GM12878 (cell line): ENCODE results near the gene EEIG2. TPM values are rescaled to one million over a fixed set of nuclear protein-coding genes. Genes with fewer than 3 reads are reported as not detected.
A peak's percentile ranks its signal among the peaks of the same experiment; 100 is the strongest.

Experiments used
- BACH1 ChIP-seq: fragments of 450-650 bp; IDR thresholded peaks from 2 replicates; pipeline ENCODE4 v1.6.1; 2017; ENCODE audit warnings: mild to moderate bottlenecking, borderline replicate concordance
- BCL11A ChIP-seq: IDR thresholded peaks from 2 replicates; pipeline ENCODE4 v1.6.1; 2011; ENCODE audit warnings: low read depth, low read length
- BRCA1 ChIP-seq: IDR thresholded peaks from 2 replicates; pipeline ENCODE4 v1.6.1; 2011; ENCODE audit warnings: low read depth, low read length, improper control_type of control experiment
- CBFB ChIP-seq: IDR thresholded peaks from 2 replicates; pipeline ENCODE4 v1.6.1; 2016; ENCODE audit warnings: antibody characterized with exemption, low read depth
- CEBPB ChIP-seq, 2 experiments: fragments of 150-350 bp in 1 of 2; IDR thresholded peaks; 2 replicates each; pipeline ENCODE4 v1.6.1; 2012 to 2014; ENCODE audit warnings: low read depth in 2 of 2, low read length in 2 of 2, borderline replicate concordance in 1 of 2, inconsistent platforms in 1 of 2
- CHD2 ChIP-seq: IDR thresholded peaks from 2 replicates; pipeline ENCODE4 v1.6.1; 2011; ENCODE audit warnings: low read depth, low read length, improper control_type of control experiment, borderline replicate concordance
- CHD4 ChIP-seq: fragments of 200-600 bp; sonication (generic); IDR thresholded peaks from 2 replicates; pipeline ENCODE4 v1.6.1; 2016; ENCODE audit warnings: mild to moderate bottlenecking
- EGR1 ChIP-seq, 2 experiments: IDR thresholded peaks; 1 replicate in 1 of 2; 2 replicates in 1 of 2; pipeline ENCODE4 v1.6.1; 2011 to 2012; ENCODE audit warnings: low read depth in 2 of 2, low read length in 2 of 2, borderline replicate concordance in 1 of 2, mild to moderate bottlenecking in 1 of 2, moderate library complexity in 1 of 2
- EZH2 ChIP-seq: IDR thresholded peaks from 2 replicates; pipeline ENCODE4 v1.6.1; 2012; ENCODE audit warnings: low read depth, mild to moderate bottlenecking, control low read depth, inconsistent platforms, low read length, borderline replicate concordance; ENCODE audit not compliant: control insufficient read depth
- GATAD2B ChIP-seq: fragments of 450-650 bp; conservative IDR thresholded peaks from 2 replicates; pipeline ENCODE4 v1.6.1; 2017; ENCODE audit warnings: low read depth, mild to moderate bottlenecking, moderate library complexity
- IRF4 ChIP-seq: IDR thresholded peaks from 2 replicates; pipeline ENCODE4 v1.6.1; 2011; ENCODE audit warnings: low read depth, low read length
- NBN ChIP-seq: fragments of 450-650 bp; IDR thresholded peaks from 2 replicates; pipeline ENCODE4 v1.6.1; 2016
- NFIC ChIP-seq: IDR thresholded peaks from 2 replicates; pipeline ENCODE4 v1.6.1; 2012; ENCODE audit warnings: low read depth, mild to moderate bottlenecking, inconsistent platforms, low read length, moderate library complexity
- NR2C1 ChIP-seq: fragments of 450-650 bp; IDR thresholded peaks from 2 replicates; pipeline ENCODE4 v1.6.1; 2017; ENCODE audit warnings: antibody characterized with exemption, mild to moderate bottlenecking, moderate library complexity
- PML ChIP-seq: IDR thresholded peaks from 2 replicates; pipeline ENCODE4 v1.6.1; 2012; ENCODE audit warnings: low read length, inconsistent platforms
- SIN3A ChIP-seq: IDR thresholded peaks from 2 replicates; pipeline ENCODE4 v1.6.1; 2012; ENCODE audit warnings: low read depth, low read length, improper control_type of control experiment
- SREBF1 ChIP-seq: IDR thresholded peaks from 2 replicates; pipeline ENCODE4 v1.6.1; 2012; ENCODE audit warnings: mild to moderate bottlenecking, low read length
- TCF12 ChIP-seq: IDR thresholded peaks from 2 replicates; pipeline ENCODE4 v1.6.1; 2011; ENCODE audit warnings: low read depth, mild to moderate bottlenecking, low read length
- ZBED1 ChIP-seq: IDR thresholded peaks from 2 replicates; pipeline ENCODE4 v1.6.1; 2016; ENCODE audit warnings: borderline replicate concordance
- ZNF384 ChIP-seq: IDR thresholded peaks from 2 replicates; pipeline ENCODE4 v1.6.1; 2012; ENCODE audit warnings: low read depth, mild to moderate bottlenecking, low read length, improper control_type of control experiment, borderline replicate concordance
- polyA plus RNA-seq, 11 experiments: library from polyadenylated mRNA; depleted of rRNA in 4 of 11; unstranded in 6 of 11; stranded (reverse) in 5 of 11; fragments of >200 nt; fragmentation: Nextera tagmentation in 4 of 11; fragmentation: Illumina TruSeq in 1 of 11; extraction: Ambion mirVana in 4 of 11; extraction: Trizol in 1 of 11; gene quantifications; 1 replicate in 1 of 11; 2 replicates in 10 of 11; pipeline versions ENCODE4 v1.2.1 to v1.2.3, GENCODE V29; 2011 to 2016; ENCODE audit warnings: inconsistent platforms in 2 of 11, missing spikeins in 2 of 11, low read depth in 1 of 11
- total RNA-seq, 4 experiments: library from RNA; depleted of rRNA in 3 of 4; stranded (reverse); fragments of >200 nt in 3 of 4; fragmentation: Illumina TruSeq in 1 of 4; extraction: Trizol in 1 of 4; gene quantifications; 2 replicates each; pipeline versions ENCODE4 v1.2.1 to v1.2.3, GENCODE V29; 2013 to 2021
- TF ChIP-seq, protein P1 (sequence below): fragments of 450-650 bp; IDR thresholded peaks from 2 replicates; pipeline ENCODE4 v1.6.1; 2017; ENCODE audit warnings: mild to moderate bottlenecking
- TF ChIP-seq, protein P2 (sequence below): IDR thresholded peaks from 2 replicates; pipeline ENCODE4 v1.6.1; 2012; ENCODE audit warnings: low read length, inconsistent platforms
- TF ChIP-seq, protein P3 (sequence below): fragments of 450-650 bp; IDR thresholded peaks from 2 replicates; pipeline ENCODE4 v1.6.1; 2014; ENCODE audit warnings: mild to moderate bottlenecking
- TF ChIP-seq, protein P4 (sequence below): fragments of 450-650 bp; IDR thresholded peaks from 2 replicates; pipeline ENCODE4 v1.6.1; 2016; ENCODE audit warnings: mild to moderate bottlenecking
- TF ChIP-seq, protein P5 (sequence below): IDR thresholded peaks from 2 replicates; pipeline ENCODE4 v1.6.1; 2012; ENCODE audit warnings: low read depth, low read length, improper control_type of control experiment

EEIG2 gene
- total and polyA plus RNA-seq, 10 of the 15 experiments (the other 5 are each of a cell fraction or from before 2014, with no cell fraction given): 1.4 to 17.2 (median 9.8) TPM

DNA sequence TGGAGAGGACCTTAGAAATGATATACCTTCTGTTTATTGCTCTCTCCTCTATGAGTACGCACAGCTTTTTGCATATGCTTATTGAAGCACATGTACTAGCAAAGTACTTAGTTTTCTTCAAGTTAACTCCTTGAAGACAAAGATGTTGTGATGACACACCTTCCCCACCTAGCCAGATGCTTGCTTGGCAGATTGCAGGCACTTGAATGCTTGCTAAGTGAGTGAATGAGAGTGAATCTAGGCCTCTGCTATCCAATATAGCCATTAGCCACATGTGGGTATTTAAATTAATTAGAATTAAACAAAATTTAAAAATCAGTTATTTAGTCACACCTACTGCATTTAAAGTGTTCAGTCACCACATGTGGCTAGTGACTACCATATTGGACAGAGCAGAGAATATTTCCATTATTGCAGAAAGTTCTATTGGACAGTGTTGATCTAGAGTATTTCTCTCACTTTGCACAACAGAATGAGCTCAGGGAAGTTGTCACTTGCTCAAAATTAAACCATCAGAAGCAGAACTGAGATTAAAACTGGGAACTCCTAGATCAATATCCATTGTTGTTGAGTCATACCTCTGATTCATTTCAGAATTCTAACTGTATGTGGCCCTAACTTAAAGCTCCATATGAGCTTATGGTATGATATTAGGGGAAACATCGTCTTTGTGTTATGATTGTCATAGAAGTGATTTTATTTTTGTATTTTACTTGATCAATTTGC lies 8.6 kb upstream of the EEIG2 start (continued):
- TF ChIP-seq SREBF1 (no peak), NFIC (peak; percentile 99), EZH2 (0 out of 2 replicates have a peak, but pooled peaks have one; percentile 59), BACH1 (peak; percentile 95), CHD4 (no peak), IRF4 (peak; percentile 95), TCF12 (no peak), BCL11A (peak; percentile 94), NBN (peak; percentile 72), CHD2 (no peak; the same call in 1 of the 2 replicates), NR2C1 (no peak), ZBED1 (peak; percentile 86; the same call in 1 of the 2 replicates), SIN3A (no peak), GATAD2B (peak; percentile 60; the same call in 1 of the 2 replicates), EGR1 (IDR thresholded peaks at IDR 0.05; ENCODE audit: borderline replicate concordance in 1 of 2, low read depth in 2 of 2, low read length in 2 of 2) (no peak), CEBPB (IDR thresholded peaks at IDR 0.05; ENCODE audit: borderline replicate concordance in 1 of 2, low read depth in 2 of 2, low read length in 2 of 2) (0 out of 4 replicates have a peak, but pooled peaks of 1 of the 2 experiments have one; percentile 79), CBFB (no peak), ZNF384 (no peak), BRCA1 (no peak), PML (peak; percentile 83)
- TF ChIP-seq, protein P1, sequence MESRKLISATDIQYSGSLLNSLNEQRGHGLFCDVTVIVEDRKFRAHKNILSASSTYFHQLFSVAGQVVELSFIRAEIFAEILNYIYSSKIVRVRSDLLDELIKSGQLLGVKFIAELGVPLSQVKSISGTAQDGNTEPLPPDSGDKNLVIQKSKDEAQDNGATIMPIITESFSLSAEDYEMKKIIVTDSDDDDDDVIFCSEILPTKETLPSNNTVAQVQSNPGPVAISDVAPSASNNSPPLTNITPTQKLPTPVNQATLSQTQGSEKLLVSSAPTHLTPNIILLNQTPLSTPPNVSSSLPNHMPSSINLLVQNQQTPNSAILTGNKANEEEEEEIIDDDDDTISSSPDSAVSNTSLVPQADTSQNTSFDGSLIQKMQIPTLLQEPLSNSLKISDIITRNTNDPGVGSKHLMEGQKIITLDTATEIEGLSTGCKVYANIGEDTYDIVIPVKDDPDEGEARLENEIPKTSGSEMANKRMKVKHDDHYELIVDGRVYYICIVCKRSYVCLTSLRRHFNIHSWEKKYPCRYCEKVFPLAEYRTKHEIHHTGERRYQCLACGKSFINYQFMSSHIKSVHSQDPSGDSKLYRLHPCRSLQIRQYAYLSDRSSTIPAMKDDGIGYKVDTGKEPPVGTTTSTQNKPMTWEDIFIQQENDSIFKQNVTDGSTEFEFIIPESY: no peak
- TF ChIP-seq, protein P2, sequence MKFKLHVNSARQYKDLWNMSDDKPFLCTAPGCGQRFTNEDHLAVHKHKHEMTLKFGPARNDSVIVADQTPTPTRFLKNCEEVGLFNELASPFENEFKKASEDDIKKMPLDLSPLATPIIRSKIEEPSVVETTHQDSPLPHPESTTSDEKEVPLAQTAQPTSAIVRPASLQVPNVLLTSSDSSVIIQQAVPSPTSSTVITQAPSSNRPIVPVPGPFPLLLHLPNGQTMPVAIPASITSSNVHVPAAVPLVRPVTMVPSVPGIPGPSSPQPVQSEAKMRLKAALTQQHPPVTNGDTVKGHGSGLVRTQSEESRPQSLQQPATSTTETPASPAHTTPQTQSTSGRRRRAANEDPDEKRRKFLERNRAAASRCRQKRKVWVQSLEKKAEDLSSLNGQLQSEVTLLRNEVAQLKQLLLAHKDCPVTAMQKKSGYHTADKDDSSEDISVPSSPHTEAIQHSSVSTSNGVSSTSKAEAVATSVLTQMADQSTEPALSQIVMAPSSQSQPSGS: peak; percentile 99
- TF ChIP-seq, protein P3, sequence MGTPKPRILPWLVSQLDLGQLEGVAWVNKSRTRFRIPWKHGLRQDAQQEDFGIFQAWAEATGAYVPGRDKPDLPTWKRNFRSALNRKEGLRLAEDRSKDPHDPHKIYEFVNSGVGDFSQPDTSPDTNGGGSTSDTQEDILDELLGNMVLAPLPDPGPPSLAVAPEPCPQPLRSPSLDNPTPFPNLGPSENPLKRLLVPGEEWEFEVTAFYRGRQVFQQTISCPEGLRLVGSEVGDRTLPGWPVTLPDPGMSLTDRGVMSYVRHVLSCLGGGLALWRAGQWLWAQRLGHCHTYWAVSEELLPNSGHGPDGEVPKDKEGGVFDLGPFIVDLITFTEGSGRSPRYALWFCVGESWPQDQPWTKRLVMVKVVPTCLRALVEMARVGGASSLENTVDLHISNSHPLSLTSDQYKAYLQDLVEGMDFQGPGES: no peak
- TF ChIP-seq, protein P4, sequence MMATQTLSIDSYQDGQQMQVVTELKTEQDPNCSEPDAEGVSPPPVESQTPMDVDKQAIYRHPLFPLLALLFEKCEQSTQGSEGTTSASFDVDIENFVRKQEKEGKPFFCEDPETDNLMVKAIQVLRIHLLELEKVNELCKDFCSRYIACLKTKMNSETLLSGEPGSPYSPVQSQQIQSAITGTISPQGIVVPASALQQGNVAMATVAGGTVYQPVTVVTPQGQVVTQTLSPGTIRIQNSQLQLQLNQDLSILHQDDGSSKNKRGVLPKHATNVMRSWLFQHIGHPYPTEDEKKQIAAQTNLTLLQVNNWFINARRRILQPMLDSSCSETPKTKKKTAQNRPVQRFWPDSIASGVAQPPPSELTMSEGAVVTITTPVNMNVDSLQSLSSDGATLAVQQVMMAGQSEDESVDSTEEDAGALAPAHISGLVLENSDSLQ: 0 out of 2 replicates have a peak, but pooled peaks have one; percentile 17
- TF ChIP-seq, protein P5, sequence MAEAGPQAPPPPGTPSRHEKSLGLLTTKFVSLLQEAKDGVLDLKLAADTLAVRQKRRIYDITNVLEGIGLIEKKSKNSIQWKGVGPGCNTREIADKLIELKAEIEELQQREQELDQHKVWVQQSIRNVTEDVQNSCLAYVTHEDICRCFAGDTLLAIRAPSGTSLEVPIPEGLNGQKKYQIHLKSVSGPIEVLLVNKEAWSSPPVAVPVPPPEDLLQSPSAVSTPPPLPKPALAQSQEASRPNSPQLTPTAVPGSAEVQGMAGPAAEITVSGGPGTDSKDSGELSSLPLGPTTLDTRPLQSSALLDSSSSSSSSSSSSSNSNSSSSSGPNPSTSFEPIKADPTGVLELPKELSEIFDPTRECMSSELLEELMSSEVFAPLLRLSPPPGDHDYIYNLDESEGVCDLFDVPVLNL: no peak
